ENCODE results near the gene SYCN.

Gene SYCN

DNA sequence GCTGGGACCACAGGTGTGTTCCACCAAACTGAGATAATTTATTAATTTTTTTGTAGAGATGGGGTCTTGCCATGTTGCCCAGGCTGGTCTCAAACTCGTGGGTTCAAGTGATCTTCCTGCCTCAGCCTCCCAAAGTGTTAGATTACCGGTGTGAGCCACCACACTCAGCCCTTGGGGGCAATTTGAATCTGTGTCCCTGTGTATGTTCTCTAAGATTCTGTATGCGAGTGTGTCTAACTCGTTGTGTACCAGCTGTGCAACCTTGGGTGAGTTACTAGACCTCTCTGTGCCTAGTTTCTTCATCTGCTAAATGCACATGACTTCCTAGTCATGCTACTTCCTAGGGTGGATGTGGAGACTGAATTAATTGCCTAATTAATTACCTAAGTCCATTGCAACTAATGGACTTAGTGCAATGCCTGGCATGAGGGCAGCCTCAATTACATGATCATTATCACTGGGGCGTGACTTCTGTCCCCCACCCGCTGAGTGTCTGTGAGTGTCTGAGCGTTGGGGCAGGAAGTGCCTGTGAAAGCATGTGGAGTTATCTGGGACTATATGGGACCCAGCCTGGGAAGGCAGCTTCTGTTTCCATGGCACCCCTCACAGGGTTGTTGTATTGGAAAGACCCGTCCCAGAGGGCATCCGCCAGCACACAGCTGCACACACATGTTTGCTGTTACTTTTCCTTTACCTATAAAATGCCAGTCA lies 9.1 kb downstream of the SYCN start:
- DNase-seq (ENCODE audit: low read depth) = no peak

DNA sequence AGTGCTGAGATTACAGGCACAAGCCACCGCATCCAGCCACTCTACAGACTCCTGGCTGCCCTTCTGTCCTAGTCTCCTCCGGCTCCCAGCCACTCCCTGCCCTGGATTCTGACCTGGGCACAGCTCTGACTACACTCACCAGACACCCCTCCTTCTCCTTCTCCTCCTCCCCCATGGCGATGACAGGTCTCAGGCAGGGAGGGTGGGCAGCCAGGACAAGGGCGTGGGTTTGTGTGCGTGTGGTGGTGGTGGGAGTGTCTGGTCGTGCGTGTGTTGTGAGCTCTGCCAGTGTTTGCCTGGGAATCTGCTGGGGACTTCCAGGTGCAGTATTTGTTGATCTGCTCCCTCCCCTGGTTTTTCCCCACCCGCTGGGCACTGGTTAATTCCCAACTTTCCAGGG lies 10.3 kb downstream of the SYCN start:
- DNase-seq (ENCODE audit: low read depth) = no peak

DNA sequence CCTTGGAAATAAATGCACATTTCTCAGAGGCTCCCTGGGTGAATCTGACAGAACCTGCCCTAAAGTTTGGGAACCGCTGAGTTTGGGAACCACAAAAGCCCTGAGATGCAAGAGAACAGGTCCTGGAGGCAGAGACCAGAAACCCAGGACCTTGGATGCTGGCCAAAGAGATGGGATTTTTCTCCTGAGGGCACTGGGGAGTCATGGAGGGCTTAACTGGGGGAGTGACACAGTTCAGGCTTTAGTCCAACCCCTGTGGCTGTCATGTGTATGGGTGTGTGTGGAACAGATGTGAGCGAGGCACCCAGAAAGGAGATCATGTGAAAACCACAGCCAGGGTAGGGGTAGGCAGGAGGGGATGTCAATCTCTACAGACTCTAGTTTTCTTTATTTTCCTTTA lies 11.2 kb downstream of the SYCN start:
- DNase-seq (ENCODE audit: low read depth) = peak; percentile 41

DNA sequence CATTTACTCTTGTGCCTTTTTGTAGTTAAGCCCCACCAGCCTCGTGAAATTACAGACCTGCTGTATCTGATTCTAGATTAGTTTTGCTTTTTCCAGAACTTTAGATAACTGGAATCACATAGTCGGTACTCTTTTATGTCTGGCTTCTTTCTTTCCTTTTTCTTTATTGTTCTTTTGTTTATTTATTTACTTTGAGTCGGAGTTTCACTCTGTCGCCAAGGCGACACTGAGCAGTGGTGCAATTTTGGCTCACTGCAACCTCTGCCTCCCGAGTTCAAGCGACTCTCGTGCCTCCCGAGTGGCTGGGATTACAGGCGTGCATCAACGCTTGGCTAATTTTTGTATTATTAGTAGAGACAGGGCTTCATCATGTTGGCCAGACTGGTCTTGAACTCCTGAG lies 13.3 kb downstream of the SYCN start:
- DNase-seq (ENCODE audit: low read depth) = no peak

DNA sequence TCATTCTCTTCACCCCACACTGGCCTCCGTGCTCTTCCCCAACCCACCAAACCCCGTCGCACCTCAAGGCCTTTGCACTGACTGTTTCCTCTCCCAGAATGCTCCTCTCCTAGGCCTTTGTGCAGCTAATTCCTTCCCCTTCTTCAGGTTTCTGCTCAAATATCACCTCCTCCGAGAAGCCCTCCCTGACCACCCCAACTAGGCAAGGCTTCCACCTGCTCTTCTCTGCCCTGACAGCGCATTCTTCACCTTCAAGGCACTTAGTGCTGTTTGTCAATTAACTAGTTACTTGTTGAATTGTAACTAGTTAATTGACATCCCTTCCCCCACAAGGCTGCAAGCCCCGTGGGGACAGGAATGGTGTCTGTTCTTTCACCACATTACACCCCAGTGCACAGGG lies 15.1 kb downstream of the SYCN start:
- no peak for DNase-seq (ENCODE audit: low read depth)

GRCh38 chr19:39187552-39187943 lies 16.5 kb downstream of the SYCN start:
- no peak for DNase-seq (ENCODE audit: low read depth)

GRCh38 chr19:39186391-39186790 lies 17.7 kb downstream of the SYCN start:
- DNase-seq (ENCODE audit: low read depth) = no peak

- no peak for DNase-seq (ENCODE audit: low read depth)
Measured at GRCh38 chr19:39183104-39183503, 21.0 kb downstream of the SYCN start.

GRCh38 chr19:39182174-39182505 lies 21.9 kb downstream of the SYCN start:
- peak; percentile 72 for DNase-seq (ENCODE audit: low read depth)

DNA sequence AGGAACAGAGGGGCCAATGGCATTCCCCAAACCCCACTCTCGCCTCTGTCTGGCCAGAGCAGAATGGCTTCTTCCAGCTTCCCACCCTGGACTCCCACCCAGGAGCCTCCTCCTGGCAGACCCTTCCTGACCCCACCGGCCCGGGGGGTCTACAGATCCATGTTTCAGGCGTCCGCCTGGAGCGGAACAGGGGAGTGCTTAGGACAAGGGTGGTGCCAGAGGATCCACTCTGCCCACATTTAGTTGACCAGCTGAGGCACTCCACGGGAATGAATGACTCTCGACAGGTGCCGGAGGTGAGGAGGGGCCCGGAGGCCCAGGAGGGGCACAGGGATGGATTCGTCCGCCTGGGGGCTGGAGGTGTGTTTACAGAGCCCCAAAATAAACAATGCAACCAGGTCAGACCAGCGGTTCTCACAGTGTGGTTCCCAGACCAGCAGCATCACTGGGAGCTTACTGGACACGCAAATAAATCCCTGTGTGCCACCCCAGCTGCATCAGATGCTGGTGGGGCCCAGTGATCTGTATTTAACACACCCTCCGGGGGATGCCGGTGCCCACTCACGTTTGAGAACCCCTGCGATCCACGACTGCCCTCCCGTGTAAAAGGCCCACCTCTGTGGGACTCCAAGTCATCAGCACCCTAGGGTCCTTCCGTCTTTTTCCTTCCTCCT lies 22.4 kb downstream of the SYCN start:
- no peak for DNase-seq (ENCODE audit: low read depth)

GRCh38 chr19:39180749-39181148 lies 23.3 kb downstream of the SYCN start:
- no peak for DNase-seq (ENCODE audit: low read depth)

GRCh38 chr19:39179754-39180153 lies 24.3 kb downstream of the SYCN start:
- no peak for DNase-seq (ENCODE audit: low read depth)

DNA sequence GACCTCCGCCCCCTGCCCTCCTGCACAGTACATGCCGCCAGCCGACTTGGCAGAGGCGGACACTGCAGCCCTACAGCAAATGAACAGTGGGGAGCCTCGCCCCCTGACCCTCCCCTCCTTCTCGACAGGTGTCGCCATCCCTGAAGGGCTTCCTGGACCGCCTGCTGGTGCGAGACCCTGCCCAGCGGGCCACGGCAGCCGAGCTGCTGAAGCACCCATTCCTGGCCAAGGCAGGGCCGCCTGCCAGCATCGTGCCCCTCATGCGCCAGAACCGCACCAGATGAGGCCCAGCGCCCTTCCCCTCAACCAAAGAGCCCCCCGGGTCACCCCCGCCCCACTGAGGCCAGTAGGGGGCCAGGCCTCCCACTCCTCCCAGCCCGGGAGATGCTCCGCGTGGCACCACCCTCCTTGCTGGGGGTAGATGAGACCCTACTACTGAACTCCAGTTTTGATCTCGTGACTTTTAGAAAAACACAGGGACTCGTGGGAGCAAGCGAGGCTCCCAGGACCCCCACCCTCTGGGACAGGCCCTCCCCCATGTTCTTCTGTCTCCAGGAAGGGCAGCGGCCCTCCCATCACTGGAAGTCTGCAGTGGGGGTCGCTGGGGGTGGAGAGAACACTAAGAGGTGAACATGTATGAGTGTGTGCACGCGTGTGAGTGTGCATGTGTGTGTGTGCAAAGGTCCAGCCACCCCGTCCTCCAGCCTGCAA lies 25.6 kb downstream of the SYCN start:
- DNase-seq (ENCODE audit: low read depth) = no peak

DNA sequence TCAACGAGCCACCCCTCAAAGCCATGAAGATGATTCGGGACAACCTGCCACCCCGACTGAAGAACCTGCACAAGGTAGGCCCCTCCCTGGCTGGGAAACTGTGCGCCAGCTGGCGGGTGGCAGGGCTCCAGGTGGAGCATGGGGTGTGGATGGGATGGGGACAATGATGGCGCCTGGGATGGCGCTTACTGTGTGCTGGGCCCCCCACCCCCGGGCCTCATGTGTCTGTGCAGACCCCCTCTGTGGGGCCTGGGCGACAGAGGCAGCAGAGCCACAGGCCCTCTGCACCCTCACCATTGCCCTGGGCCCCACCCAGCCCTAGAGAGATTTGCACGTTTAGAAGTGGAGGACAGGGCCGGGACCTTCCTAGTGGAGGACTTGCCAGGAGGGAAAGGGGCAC lies 26.3 kb downstream of the SYCN start:
- DNase-seq (ENCODE audit: low read depth) = no peak

- DNase-seq (ENCODE audit: low read depth) = no peak
Measured at GRCh38 chr19:39177110-39177699, 26.9 kb downstream of the SYCN start.

- DNase-seq (ENCODE audit: low read depth) = peak; percentile 59
Measured at GRCh38 chr19:39175564-39175963, 28.5 kb downstream of the SYCN start.

- DNase-seq (ENCODE audit: low read depth) = no peak
Measured at GRCh38 chr19:39174558-39175544, 29.2 kb downstream of the SYCN start.

DNA sequence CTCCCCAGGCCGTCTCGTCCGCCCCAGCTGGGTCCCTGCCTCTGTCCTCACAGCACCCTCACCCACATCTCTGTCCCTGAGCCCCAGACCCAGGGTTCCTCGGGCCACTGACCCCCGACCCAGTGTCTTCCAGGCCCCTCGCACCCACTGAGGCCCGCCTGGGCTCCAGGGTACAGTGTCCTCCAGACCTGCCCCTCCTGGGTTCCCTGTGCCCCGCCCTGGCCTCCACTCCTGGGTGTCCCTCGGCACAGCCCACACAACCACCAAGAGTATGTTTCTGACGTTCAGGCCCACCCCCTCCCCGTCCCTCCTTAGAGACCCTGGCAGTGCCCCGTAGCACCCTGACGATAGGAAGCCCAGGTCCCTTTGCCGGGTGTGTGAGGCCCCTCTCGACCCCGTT lies 29.9 kb downstream of the SYCN start:
- DNase-seq (ENCODE audit: low read depth) = no peak

DNA sequence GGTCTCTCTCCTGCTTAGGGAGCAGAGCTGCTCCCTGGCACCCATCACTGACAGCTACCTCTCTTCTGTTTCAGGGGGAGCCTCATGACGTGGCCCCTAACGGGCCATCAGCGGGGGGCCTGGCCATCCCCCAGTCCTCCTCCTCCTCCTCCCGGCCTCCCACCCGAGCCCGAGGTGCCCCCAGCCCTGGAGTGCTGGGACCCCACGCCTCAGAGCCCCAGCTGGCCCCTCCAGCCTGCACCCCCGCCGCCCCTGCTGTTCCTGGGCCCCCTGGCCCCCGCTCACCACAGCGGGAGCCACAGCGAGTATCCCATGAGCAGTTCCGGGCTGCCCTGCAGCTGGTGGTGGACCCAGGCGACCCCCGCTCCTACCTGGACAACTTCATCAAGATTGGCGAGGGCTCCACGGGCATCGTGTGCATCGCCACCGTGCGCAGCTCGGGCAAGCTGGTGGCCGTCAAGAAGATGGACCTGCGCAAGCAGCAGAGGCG lies 30.5 kb downstream of the SYCN start:
- no peak for DNase-seq (ENCODE audit: low read depth)

DNA sequence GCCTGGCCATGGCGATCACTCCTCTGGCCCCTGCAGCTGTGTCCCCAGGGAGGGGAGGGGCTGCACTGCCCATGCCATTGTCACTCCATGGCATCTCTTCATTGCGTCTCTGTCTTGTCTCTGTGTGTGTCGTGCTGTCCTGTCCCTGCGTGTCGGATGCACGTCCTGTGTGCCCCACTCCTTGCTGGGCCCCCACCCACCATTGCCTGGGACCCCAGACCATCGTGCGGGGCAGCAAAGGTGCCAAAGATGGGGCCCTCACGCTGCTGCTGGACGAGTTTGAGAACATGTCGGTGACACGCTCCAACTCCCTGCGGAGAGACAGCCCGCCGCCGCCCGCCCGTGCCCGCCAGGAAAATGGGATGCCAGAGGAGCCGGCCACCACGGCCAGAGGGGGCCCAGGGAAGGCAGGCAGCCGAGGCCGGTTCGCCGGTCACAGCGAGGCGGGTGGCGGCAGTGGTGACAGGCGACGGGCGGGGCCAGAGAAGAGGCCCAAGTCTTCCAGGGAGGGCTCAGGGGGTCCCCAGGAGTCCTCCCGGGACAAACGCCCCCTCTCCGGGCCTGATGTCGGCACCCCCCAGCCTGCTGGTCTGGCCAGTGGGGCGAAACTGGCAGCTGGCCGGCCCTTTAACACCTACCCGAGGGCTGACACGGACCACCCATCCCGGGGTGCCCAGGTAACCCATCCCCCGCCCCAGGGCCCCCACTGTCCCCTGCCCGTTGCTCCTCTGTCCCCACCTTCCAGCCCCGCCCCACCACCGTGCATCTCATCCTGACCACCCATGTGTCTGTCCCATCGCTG lies 31.2 kb downstream of the SYCN start:
- no peak for DNase-seq (ENCODE audit: low read depth)
